Midbrain (tissue), 1 donor: ENCODE results near the gene POFUT2.

Experiments
- DNase-seq: peaks from one replicate; lab custom pipeline; 2025; lab: John Stamatoyannopoulos, UW

The POFUT2 gene

DNA sequence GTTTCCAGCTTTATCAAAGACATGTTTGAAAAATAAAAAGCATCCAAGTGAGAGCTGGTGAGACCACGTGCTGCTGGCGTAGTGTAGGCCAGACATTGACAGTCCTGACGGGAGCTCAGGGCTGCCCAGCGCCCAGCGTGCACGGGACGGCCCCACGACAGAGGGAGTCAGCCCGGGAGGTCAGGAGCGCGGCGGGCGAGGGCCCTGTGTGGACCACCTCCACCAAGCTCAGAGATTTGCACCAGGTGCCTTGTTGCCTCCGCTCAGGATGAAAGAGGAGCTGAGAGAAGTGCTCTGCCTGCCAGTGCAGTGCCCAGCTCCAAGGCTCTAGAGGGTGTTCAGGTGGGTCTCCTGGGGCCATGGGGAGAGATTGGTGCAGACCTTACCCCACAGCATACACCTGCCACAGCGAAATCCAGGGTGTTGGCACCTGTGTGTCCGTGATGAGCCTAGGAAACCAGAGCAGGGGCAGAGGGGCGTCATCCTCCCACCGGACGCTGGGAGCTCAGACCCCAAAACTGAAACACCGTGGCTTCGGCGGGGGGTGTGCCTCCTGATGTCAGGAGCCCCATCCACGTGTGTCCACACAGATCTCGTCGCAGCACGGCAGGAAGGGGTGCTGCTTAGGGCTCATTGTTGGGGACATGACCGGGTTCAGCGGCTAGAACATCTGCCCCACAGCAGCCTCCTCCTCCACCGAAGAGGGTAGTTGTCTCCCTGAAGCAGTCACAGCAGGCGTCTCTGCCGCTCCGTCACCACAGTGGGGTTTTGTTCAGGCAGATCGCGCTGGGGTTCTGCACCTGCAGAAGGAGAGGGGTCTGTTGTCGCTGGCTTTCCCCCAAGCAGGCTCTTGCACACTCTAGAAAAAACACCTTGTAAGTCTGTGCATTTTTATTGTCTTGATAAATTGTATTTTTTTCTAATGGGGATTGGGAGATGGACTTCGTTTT is 64.2 kb downstream of the POFUT2 start:
- no peak for DNase-seq

DNA sequence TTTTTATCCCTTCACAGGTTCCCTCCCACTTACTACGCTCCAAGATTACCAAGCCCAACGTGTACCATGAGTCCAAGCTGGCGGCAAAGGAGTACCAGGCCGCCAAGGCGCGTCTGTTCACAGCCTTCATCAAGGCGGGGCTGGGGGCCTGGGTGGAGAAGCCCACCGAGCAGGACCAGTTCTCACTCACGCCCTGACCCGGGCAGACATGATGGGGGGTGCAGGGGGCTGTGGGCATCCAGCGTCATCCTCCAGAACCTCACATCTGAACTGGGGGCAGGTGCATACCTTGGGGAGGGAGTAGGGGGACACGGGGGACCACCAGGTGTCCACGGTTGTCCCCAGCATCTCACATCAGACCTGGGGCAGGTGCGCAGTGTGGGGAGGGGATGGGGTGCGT is 65.7 kb downstream of the POFUT2 start:
- no peak for DNase-seq

- DNase-seq = no peak
These were observed 66.8 kb downstream of the POFUT2 start for GRCh38 chr21:45220714-45221490.

DNA sequence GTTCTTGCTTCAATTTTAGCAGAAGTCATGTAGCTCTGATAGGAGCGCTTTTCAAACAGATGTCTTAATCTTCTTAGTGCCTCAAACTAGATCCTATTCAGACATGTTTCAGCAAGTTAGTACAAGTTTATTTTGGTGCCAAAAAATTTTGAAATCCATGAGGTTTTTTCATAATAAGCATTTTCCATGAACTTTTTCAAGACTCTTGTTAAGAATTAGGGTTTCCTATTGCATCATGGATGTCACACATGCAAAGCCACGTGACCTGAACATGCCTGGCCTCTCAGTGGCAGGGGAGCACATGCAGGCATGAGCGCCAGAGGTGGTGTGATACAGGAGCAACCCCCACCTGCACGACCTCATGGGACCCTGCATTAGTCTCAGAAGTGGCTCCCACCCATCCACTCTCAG is 67.6 kb downstream of the POFUT2 start:
- DNase-seq = no peak

- DNase-seq = no peak
These were observed 68.2 kb downstream of the POFUT2 start for GRCh38 chr21:45219517-45219916.

- DNase-seq = no peak
These were observed 70.7 kb downstream of the POFUT2 start for GRCh38 chr21:45217010-45217409.

- DNase-seq = no peak
These were observed 72.5 kb downstream of the POFUT2 start for GRCh38 chr21:45215213-45215612.
